ENCODE results near the gene HOMER1.

The HOMER1 gene

GRCh38 chr5:79417495-79417894 is 96.4 kb downstream of the HOMER1 start:
- no peak for TF ChIP-seq CTCF (IDR thresholded peaks at IDR 0.05; ENCODE audit: control insufficient read depth, extremely low read depth, insufficient read depth)
- H3K4me3 ChIP-seq (ENCODE audit: low read depth, low read length) = no peak overlapping the region
- DNase-seq (ENCODE audit: low read depth) = no peak

GRCh38 chr5:79416499-79416898 is 97.4 kb downstream of the HOMER1 start:
- no peak overlapping the region for H3K4me3 ChIP-seq (ENCODE audit: low read depth, low read length)
- no peak for TF ChIP-seq CTCF (IDR thresholded peaks at IDR 0.05; ENCODE audit: control insufficient read depth, extremely low read depth, insufficient read depth)
- no peak for DNase-seq (ENCODE audit: low read depth)

GRCh38 chr5:79413112-79413511 is 100.8 kb downstream of the HOMER1 start:
- no peak for DNase-seq (ENCODE audit: low read depth)
- no peak overlapping the region for H3K4me3 ChIP-seq (ENCODE audit: low read depth, low read length)
- no peak for TF ChIP-seq CTCF (IDR thresholded peaks at IDR 0.05; ENCODE audit: control insufficient read depth, extremely low read depth, insufficient read depth)

GRCh38 chr5:79408028-79408427 is 105.9 kb downstream of the HOMER1 start:
- no peak for DNase-seq (ENCODE audit: low read depth)
- no peak overlapping the region for H3K4me3 ChIP-seq (ENCODE audit: low read depth, low read length)
- no peak for TF ChIP-seq CTCF (IDR thresholded peaks at IDR 0.05; ENCODE audit: control insufficient read depth, extremely low read depth, insufficient read depth)

GRCh38 chr5:79407591-79407990 is 106.3 kb downstream of the HOMER1 start:
- no peak overlapping the region for H3K4me3 ChIP-seq (ENCODE audit: low read depth, low read length)
- TF ChIP-seq CTCF (IDR thresholded peaks at IDR 0.05; ENCODE audit: control insufficient read depth, extremely low read depth, insufficient read depth) = no peak
- DNase-seq (ENCODE audit: low read depth) = no peak

GRCh38 chr5:79401216-79401615 is 112.7 kb downstream of the HOMER1 start:
- no peak for DNase-seq (ENCODE audit: low read depth)
- TF ChIP-seq CTCF (IDR thresholded peaks at IDR 0.05; ENCODE audit: control insufficient read depth, extremely low read depth, insufficient read depth) = no peak

GRCh38 chr5:79399046-79399445 is 114.9 kb downstream of the HOMER1 start:
- no peak for DNase-seq (ENCODE audit: low read depth)
- no peak for TF ChIP-seq CTCF (IDR thresholded peaks at IDR 0.05; ENCODE audit: control insufficient read depth, extremely low read depth, insufficient read depth)

More at GRCh38 chr5:79401216-79401615, 112.7 kb downstream of the HOMER1 start:
- H3K4me3 ChIP-seq (ENCODE audit: low read depth, low read length) = no peak overlapping the region

More at GRCh38 chr5:79399046-79399445, 114.9 kb downstream of the HOMER1 start:
- no peak overlapping the region for H3K4me3 ChIP-seq (ENCODE audit: low read depth, low read length)

All from LNCaP clone FGC (cell line).